ENCODE data around the gene LARP4.

LARP4 gene

DNA sequence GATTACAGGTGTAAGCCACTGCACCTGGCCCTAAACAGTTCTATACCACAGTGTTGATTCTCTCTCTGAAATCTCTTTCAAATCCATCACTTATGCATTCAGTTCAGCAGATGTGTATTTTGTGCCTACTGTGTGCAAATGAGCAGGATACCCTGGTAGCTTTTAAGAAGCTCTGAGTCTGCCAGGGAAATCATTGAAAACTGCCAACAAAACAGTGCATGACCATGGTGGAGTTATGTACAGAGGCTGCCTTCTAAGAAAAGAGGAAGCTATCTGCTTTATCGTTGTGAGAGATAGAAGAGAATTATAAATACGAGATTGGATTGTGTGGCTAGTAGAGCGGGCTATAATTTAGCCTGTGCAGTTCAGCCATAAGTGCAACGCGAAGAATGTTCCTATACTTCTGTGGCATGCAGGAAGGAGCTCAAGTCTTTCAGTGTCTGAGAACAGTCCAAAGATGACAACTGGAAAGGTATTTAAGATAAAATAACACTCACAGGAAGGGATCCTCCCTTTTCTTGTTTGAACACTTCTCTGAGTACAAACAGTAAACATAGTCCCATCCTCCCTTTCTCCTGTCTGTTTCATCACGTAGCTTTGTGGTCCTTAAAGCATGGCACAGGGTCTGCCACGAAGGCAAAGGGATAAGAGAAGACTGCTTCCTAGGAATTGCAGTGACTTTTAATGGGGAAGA lies 108.4 kb downstream of the LARP4 start:
- intact Hi-C loops (cut with DNase I; ENCODE audit: low total_unique reads): no loop called here
- no peak for TF ChIP-seq CTCF (IDR thresholded peaks at IDR 0.05)
- Histone ChIP-seq H3K27ac (no peak overlapping the region), H3K36me3 (no peaks in the 10 kb centered on the region), H3K4me1 (peaks cover 0 to 42% (median 25%) of the 10 kb centered on the region in 4 donors), H3K27me3 (no peaks in the 10 kb centered on the region), H3K9me3 (no peaks in the 10 kb centered on the region), H3K4me3 (no peak overlapping the region)
- DNase-seq: no peak

GRCh38 chr12:50514526-50515276 lies 114.0 kb downstream of the LARP4 start:
- H3K4me3 ChIP-seq: no peak overlapping the region
- no peaks in the 10 kb centered on the region for H3K36me3 ChIP-seq
- H3K27ac ChIP-seq: no peak overlapping the region
- no peak for TF ChIP-seq CTCF (IDR thresholded peaks at IDR 0.05)
- no peaks in the 10 kb centered on the region for H3K27me3 ChIP-seq
- H3K9me3 ChIP-seq: no peaks in the 10 kb centered on the region
- DNase-seq: no peak
- H3K4me1 ChIP-seq: peaks cover 0 to 20% (median 0%) of the 10 kb centered on the region in 4 donors
- intact Hi-C loops (cut with DNase I; ENCODE audit: low total_unique reads): no loop called here

DNA sequence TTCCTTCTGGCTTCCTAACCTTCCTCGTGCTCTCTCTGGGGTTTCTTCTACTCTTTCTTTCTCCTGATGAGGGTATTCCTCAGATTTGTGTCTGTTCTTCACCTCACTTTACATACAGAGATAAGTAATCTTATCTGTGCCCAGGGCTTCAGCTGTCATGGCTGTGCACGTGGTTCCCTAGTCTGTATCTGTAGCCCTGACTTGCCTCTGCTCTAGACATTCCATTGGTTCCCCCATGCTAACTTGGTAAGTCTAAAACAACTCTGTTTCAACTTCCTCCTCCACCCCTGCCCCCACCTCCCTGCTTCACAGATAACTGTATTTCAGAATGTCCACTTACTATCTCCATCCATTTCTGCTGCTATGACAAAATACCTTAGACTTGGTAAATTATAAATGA lies 114.9 kb downstream of the LARP4 start:
- no peak for DNase-seq
- peaks cover 0 to 22% (median 0%) of the 10 kb centered on the region in 4 donors for H3K4me1 ChIP-seq
- no peaks in the 10 kb centered on the region for H3K36me3 ChIP-seq
- TF ChIP-seq CTCF (IDR thresholded peaks at IDR 0.05): no peak
- intact Hi-C loops (cut with DNase I; ENCODE audit: low total_unique reads): no loop called here
- H3K9me3 ChIP-seq: no peaks in the 10 kb centered on the region
- no peaks in the 10 kb centered on the region for H3K27me3 ChIP-seq
- no peak overlapping the region for H3K4me3 ChIP-seq
- no peak overlapping the region for H3K27ac ChIP-seq

DNA sequence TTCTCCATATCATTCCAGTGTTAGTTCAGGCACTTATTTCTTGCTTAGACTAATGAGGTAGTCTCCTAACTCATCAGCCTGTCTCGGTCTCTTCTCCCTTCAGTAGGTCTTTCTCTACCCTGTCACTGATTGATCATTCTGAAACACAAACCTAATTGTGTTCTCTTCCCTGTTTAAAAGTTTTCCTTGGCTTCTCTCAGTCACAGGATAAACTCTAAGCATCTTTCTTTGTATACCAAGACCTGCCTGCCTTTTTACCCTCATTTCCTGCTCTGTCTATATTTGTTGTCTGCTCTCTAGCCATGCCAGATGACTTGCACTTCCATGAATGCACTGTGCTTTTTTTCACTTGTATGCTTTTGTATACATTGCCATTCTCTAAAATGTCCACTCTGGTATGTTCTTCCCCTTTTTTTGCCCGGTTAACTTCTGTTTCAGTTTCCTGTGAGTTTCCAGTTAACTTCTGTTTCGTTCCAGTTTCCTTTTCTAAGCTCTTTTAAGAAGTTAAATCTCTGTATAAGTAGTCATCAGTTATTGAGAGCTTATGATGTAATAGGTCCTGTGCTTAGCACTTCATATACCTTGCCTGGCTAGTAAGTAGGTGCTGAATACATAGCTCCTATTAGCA lies 116.8 kb downstream of the LARP4 start:
- H3K9me3 ChIP-seq: no peaks in the 10 kb centered on the region
- no peak overlapping the region for H3K27ac ChIP-seq
- TF ChIP-seq CTCF (IDR thresholded peaks at IDR 0.05): no peak
- intact Hi-C loops (cut with DNase I; ENCODE audit: low total_unique reads): no loop called here
- H3K27me3 ChIP-seq: no peaks in the 10 kb centered on the region
- H3K4me1 ChIP-seq: peaks cover 0 to 24% (median 0%) of the 10 kb centered on the region in 4 donors
- DNase-seq: no peak
- H3K4me3 ChIP-seq: no peak overlapping the region
- H3K36me3 ChIP-seq: no peaks in the 10 kb centered on the region

GRCh38 chr12:50518090-50518489 lies 117.4 kb downstream of the LARP4 start:
- Histone ChIP-seq H3K4me1 (peaks cover 0 to 24% (median 0%) of the 10 kb centered on the region in 4 donors), H3K27ac (no peak overlapping the region), H3K9me3 (no peaks in the 10 kb centered on the region), H3K27me3 (no peaks in the 10 kb centered on the region), H3K36me3 (no peaks in the 10 kb centered on the region), H3K4me3 (no peak overlapping the region)
- intact Hi-C loops (cut with DNase I; ENCODE audit: low total_unique reads): no loop called here
- TF ChIP-seq CTCF (IDR thresholded peaks at IDR 0.05): no peak
- DNase-seq: no peak
